Liver (tissue), 9 donors: ENCODE data around the gene LRMDA. TPM values are rescaled to one million over a fixed set of nuclear protein-coding genes. Genes with fewer than 3 reads are reported as not detected.

Experiments
- DNase-seq: peaks from one replicate; pipeline ENCODE4 v3.0.0-alpha.2; 2017; ENCODE audit warnings: low spot score
- H3K27ac ChIP-seq, 2 donors: one replicate each; pipeline ENCODE4 v1.7.0; 2013; ENCODE audit warnings: inconsistent platforms in 2 of 2, low read length in 2 of 2, control low read depth in 1 of 2, low read depth in 1 of 2, mild to moderate bottlenecking in 1 of 2
- H3K27me3 ChIP-seq, 4 donors: one replicate each; pipeline versions ENCODE4 v1.6.1 to v1.7.0; 2013; ENCODE audit warnings: low read length in 3 of 4, inconsistent platforms in 1 of 4, mild to moderate bottlenecking in 1 of 4, moderate library complexity in 1 of 4; ENCODE audit not compliant: control insufficient read depth in 4 of 4, insufficient read depth in 4 of 4
- H3K36me3 ChIP-seq, 4 donors: one replicate each; pipeline versions ENCODE4 v1.6.1 to v1.7.0; 2013; ENCODE audit warnings: low read length in 3 of 4, mild to moderate bottlenecking in 3 of 4, low read depth in 1 of 4, moderate library complexity in 1 of 4; ENCODE audit not compliant: control insufficient read depth in 4 of 4, insufficient read depth in 3 of 4
- H3K4me1 ChIP-seq, 4 donors: one replicate each; pipeline versions ENCODE4 v1.6.1 to v1.7.0; 2013; ENCODE audit warnings: low read length in 3 of 4, mild to moderate bottlenecking in 3 of 4, moderate library complexity in 1 of 4; ENCODE audit not compliant: control insufficient read depth in 4 of 4, insufficient read depth in 4 of 4
- H3K4me3 ChIP-seq, 3 donors: one replicate each; pipeline versions ENCODE4 v1.6.1 to v1.7.0; 2013; ENCODE audit warnings: low read length in 3 of 3, control low read depth in 1 of 3, low read depth in 1 of 3, mild to moderate bottlenecking in 1 of 3
- H3K9ac ChIP-seq, 2 donors: one replicate each; pipeline ENCODE4 v1.7.0; 2013; ENCODE audit warnings: low read length in 2 of 2, mild to moderate bottlenecking in 2 of 2, moderate library complexity in 2 of 2, control low read depth in 1 of 2, low read depth in 1 of 2
- H3K9me3 ChIP-seq, 4 donors: one replicate each; pipeline versions ENCODE4 v1.6.1 to v1.7.0; 2013; ENCODE audit warnings: low read length in 3 of 4; ENCODE audit not compliant: control insufficient read depth in 4 of 4
- FOXA2 ChIP-seq: IDR thresholded peaks from 2 replicates; pipeline ENCODE4 v1.6.1; 2016; ENCODE audit warnings: antibody characterized with exemption
- GABPA ChIP-seq, 2 donors: IDR thresholded peaks in 1 of 2; conservative IDR thresholded peaks in 1 of 2; 2 replicates each; pipeline ENCODE4 v1.6.1; 2016; ENCODE audit warnings: antibody characterized with exemption in 2 of 2, mild to moderate bottlenecking in 1 of 2, moderate library complexity in 1 of 2
- HNF4A ChIP-seq, 2 donors: conservative IDR thresholded peaks; 2 replicates each; pipeline ENCODE4 v1.6.1; 2016; ENCODE audit warnings: antibody characterized with exemption in 2 of 2, mild to moderate bottlenecking in 2 of 2
- JUND ChIP-seq, 2 donors: IDR thresholded peaks; 2 replicates each; pipeline ENCODE4 v1.6.1; 2016; ENCODE audit warnings: antibody characterized with exemption in 2 of 2
- NR2F2 ChIP-seq: IDR thresholded peaks from 2 replicates; pipeline ENCODE4 v1.6.1; 2016; ENCODE audit warnings: antibody characterized with exemption
- RAD21 ChIP-seq, 2 donors: IDR thresholded peaks; 2 replicates each; pipeline ENCODE4 v1.6.1; 2016; ENCODE audit warnings: antibody characterized with exemption in 2 of 2, mild to moderate bottlenecking in 2 of 2
- RXRA ChIP-seq, 2 donors: IDR thresholded peaks; 2 replicates each; pipeline ENCODE4 v1.6.1; 2017 to 2018; ENCODE audit warnings: antibody characterized with exemption in 2 of 2, mild to moderate bottlenecking in 1 of 2
- SP1 ChIP-seq: IDR thresholded peaks from 2 replicates; pipeline ENCODE4 v1.6.1; 2018; ENCODE audit warnings: antibody characterized with exemption, mild to moderate bottlenecking
- YY1 ChIP-seq: IDR thresholded peaks from 2 replicates; pipeline ENCODE4 v1.6.1; 2016; ENCODE audit warnings: antibody characterized with exemption, mild to moderate bottlenecking
- WGBS: extraction: QIAGEN DNeasy Blood & Tissue Kit; methylation state at CpG from one replicate; pipeline ENCODE4 v1.1.7; 2013; 5-methylcytosine and 5-hydroxymethylcytosine counted together
- polyA plus RNA-seq, 2 donors: library from polyadenylated mRNA; stranded (reverse) in 1 of 2; unstranded in 1 of 2; fragments of 200-250 nt in 1 of 2; fragments of >200 nt in 1 of 2; fragmentation: Nextera tagmentation in 1 of 2; extraction: Ambion mirVana in 1 of 2; gene quantifications; one replicate each; pipeline versions ENCODE4 v1.2.1 to v1.2.3, GENCODE V29; 2013 to 2015
- total RNA-seq, 2 donors: library from RNA; depleted of rRNA; stranded (reverse); fragments of >200 nt; gene quantifications; one replicate each; pipeline ENCODE4 v1.2.3, GENCODE V29; 2014
- TF ChIP-seq, protein P1 (sequence below): IDR thresholded peaks from 2 replicates; pipeline ENCODE4 v1.6.1; 2016; ENCODE audit warnings: antibody characterized with exemption
- TF ChIP-seq, protein P2 (sequence below): IDR thresholded peaks from 2 replicates; pipeline ENCODE4 v1.6.1; 2016; ENCODE audit warnings: antibody characterized with exemption
- TF ChIP-seq, protein P3 (sequence below): IDR thresholded peaks from 2 replicates; pipeline ENCODE4 v1.6.1; 2016; ENCODE audit warnings: antibody characterized with exemption
- TF ChIP-seq, protein P4 (sequence below): IDR thresholded peaks from 2 replicates; pipeline ENCODE4 v1.6.1; 2016; ENCODE audit warnings: antibody characterized with exemption, mild to moderate bottlenecking
- donor health status: healthy.
- donor health status: healthy.
- donor health status: healthy.
- donor health status: healthy.
- donor health status: healthy.

The LRMDA gene
- total and polyA plus RNA-seq, 4 donors: 7.9 to 15.8 (median 11.3) TPM

DNA sequence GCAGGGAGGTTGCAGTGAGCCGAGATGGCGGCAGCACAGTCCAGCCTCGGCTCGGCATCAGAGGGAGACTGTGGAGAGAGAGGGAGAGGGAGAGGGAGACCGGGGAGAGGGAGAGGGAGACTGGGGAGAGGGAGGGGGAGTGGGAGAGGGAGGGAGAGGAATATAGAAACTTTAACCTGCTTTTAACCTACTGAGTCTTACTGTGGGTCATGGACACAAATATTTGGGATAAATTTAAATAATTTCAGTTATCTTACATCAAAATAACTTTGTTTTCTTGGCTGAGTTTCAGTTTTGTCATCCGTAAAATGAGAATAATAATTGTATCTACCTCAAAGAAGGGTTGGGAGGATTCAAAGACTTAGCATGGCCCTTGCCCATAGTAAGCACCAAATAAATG, 319.8 kb downstream of the LRMDA start:
- TF ChIP-seq, protein P1, sequence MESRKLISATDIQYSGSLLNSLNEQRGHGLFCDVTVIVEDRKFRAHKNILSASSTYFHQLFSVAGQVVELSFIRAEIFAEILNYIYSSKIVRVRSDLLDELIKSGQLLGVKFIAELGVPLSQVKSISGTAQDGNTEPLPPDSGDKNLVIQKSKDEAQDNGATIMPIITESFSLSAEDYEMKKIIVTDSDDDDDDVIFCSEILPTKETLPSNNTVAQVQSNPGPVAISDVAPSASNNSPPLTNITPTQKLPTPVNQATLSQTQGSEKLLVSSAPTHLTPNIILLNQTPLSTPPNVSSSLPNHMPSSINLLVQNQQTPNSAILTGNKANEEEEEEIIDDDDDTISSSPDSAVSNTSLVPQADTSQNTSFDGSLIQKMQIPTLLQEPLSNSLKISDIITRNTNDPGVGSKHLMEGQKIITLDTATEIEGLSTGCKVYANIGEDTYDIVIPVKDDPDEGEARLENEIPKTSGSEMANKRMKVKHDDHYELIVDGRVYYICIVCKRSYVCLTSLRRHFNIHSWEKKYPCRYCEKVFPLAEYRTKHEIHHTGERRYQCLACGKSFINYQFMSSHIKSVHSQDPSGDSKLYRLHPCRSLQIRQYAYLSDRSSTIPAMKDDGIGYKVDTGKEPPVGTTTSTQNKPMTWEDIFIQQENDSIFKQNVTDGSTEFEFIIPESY: no peak
- TF ChIP-seq, protein P2, sequence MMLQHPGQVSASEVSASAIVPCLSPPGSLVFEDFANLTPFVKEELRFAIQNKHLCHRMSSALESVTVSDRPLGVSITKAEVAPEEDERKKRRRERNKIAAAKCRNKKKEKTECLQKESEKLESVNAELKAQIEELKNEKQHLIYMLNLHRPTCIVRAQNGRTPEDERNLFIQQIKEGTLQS: no peak
- TF ChIP-seq NR2F2 (no peak), SP1 (no peak), GABPA (IDR thresholded peaks at IDR 0.05 in 1 of 2, conservative IDR thresholded peaks at IDR 0.05 in 1 of 2) (no peak)
- H3K9ac ChIP-seq: no peak overlapping the region

DNA sequence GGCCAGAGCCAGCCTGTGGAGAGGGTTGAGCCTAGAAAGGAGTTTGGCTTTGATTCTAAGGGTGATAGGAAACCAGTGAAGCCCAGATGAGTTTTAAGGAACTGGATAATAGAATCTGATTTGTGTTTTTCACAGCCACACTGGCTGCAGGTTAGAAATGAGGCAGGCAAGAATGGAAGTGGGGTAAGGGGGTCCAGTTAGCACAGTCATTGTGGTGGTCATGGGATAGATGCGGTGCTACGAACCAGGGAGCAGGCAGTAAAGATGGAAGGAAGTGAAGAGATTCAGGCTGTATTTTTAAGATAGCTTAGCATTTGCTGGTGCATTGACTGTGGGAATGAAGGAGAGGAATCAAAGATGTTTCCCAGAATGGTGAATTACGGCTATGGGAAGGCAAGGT, 322.2 kb downstream of the LRMDA start:
- no peak for TF ChIP-seq RXRA (IDR thresholded peaks at IDR 0.05)
- TF ChIP-seq, protein P2: no peak
- no peak for TF ChIP-seq JUND (IDR thresholded peaks at IDR 0.05)
- no peak for TF ChIP-seq FOXA2
- TF ChIP-seq YY1: no peak
- TF ChIP-seq, protein P1: no peak
- no peak for TF ChIP-seq SP1
- TF ChIP-seq HNF4A (conservative IDR thresholded peaks at IDR 0.05): no peak
- TF ChIP-seq, protein P3, sequence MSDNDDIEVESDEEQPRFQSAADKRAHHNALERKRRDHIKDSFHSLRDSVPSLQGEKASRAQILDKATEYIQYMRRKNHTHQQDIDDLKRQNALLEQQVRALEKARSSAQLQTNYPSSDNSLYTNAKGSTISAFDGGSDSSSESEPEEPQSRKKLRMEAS: no peak
- TF ChIP-seq, protein P4, sequence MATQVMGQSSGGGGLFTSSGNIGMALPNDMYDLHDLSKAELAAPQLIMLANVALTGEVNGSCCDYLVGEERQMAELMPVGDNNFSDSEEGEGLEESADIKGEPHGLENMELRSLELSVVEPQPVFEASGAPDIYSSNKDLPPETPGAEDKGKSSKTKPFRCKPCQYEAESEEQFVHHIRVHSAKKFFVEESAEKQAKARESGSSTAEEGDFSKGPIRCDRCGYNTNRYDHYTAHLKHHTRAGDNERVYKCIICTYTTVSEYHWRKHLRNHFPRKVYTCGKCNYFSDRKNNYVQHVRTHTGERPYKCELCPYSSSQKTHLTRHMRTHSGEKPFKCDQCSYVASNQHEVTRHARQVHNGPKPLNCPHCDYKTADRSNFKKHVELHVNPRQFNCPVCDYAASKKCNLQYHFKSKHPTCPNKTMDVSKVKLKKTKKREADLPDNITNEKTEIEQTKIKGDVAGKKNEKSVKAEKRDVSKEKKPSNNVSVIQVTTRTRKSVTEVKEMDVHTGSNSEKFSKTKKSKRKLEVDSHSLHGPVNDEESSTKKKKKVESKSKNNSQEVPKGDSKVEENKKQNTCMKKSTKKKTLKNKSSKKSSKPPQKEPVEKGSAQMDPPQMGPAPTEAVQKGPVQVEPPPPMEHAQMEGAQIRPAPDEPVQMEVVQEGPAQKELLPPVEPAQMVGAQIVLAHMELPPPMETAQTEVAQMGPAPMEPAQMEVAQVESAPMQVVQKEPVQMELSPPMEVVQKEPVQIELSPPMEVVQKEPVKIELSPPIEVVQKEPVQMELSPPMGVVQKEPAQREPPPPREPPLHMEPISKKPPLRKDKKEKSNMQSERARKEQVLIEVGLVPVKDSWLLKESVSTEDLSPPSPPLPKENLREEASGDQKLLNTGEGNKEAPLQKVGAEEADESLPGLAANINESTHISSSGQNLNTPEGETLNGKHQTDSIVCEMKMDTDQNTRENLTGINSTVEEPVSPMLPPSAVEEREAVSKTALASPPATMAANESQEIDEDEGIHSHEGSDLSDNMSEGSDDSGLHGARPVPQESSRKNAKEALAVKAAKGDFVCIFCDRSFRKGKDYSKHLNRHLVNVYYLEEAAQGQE: no peak
- TF ChIP-seq RAD21 (IDR thresholded peaks at IDR 0.05): no peak
- TF ChIP-seq GABPA (IDR thresholded peaks at IDR 0.05 in 1 of 2, conservative IDR thresholded peaks at IDR 0.05 in 1 of 2): no peak
- whole genome bisulfite sequencing: 95% methylated on average over 3 of the region's 3 CpGs
- no peak overlapping the region for H3K27ac ChIP-seq

More for the DNA sequence above, 319.8 kb downstream of the LRMDA start:
- Histone ChIP-seq H3K9me3 (no peaks in the 10 kb centered on the region), H3K27ac (no peak overlapping the region), H3K4me1 (peaks cover 0 to 14% (median 7%) of the 10 kb centered on the region in 4 donors), H3K4me3 (no peak overlapping the region), H3K36me3 (no peaks in the 10 kb centered on the region), H3K27me3 (no peaks in the 10 kb centered on the region)
- 95% methylated on average over 6 of the region's 6 CpGs for WGBS
- DNase-seq: no peak

More for the DNA sequence above, 322.2 kb downstream of the LRMDA start:
- Histone ChIP-seq H3K4me3 (no peak overlapping the region), H3K4me1 (peaks cover 0 to 12% (median 5%) of the 10 kb centered on the region in 4 donors), H3K9ac (no peak overlapping the region), H3K27me3 (no peaks in the 10 kb centered on the region), H3K36me3 (no peaks in the 10 kb centered on the region), H3K9me3 (no peaks in the 10 kb centered on the region)
- DNase-seq: no peak
